ENCODE data around the gene CCDC160.
"Not testable (repeated sequence)": the region's sequence is repeated elsewhere in the genome, so short reads cannot be mapped to it uniquely, and the experiment has no call there.

The CCDC160 gene

GRCh38 chrX:134236626-134237614 is at the start of gene CCDC160:
CCDC160 (plus strand) TSS chrX:134237182; CDS start chrX:134244801, 7,619 bp downstream.
- no peak for DNase-seq

GRCh38 chrX:134191281-134191680 is 45.7 kb upstream of the CCDC160 start:
- no peak for DNase-seq

- no peak for DNase-seq
Observed at GRCh38 chrX:134194915-134195314, 42.1 kb upstream of the CCDC160 start.

- no peak for DNase-seq
Observed at GRCh38 chrX:134202561-134202960, 34.4 kb upstream of the CCDC160 start.

- no peak for DNase-seq
Observed at GRCh38 chrX:134206221-134206620, 30.8 kb upstream of the CCDC160 start.

- no peak for DNase-seq
Observed at GRCh38 chrX:134210465-134210864, 26.5 kb upstream of the CCDC160 start.

GRCh38 chrX:134235236-134235635 is 1.7 kb upstream of the CCDC160 start:
- no peak for DNase-seq

- not testable (repeated sequence) for DNase-seq
Observed at GRCh38 chrX:134238144-134238543, 1.2 kb downstream of the CCDC160 start.

GRCh38 chrX:134239016-134239415 is 2.0 kb downstream of the CCDC160 start:
- no peak for DNase-seq

- no peak for DNase-seq
Observed at GRCh38 chrX:134240209-134240608, 3.2 kb downstream of the CCDC160 start.

- no peak for DNase-seq
Observed at GRCh38 chrX:134241960-134242619, 5.1 kb downstream of the CCDC160 start.

- DNase-seq, result no peak
Observed at GRCh38 chrX:134244043-134244442, 7.1 kb downstream of the CCDC160 start.

- DNase-seq, result no peak
Observed at GRCh38 chrX:134246282-134246681, 9.3 kb downstream of the CCDC160 start.

- DNase-seq, result no peak
Observed at GRCh38 chrX:134247492-134247891, 10.5 kb downstream of the CCDC160 start.

GRCh38 chrX:134249241-134249640 is 12.3 kb downstream of the CCDC160 start:
- no peak for DNase-seq

GRCh38 chrX:134251241-134251640 is 14.3 kb downstream of the CCDC160 start:
- DNase-seq, result no peak

GRCh38 chrX:134254511-134254910 is 17.5 kb downstream of the CCDC160 start:
- DNase-seq, result no peak

GRCh38 chrX:134255555-134255954 is 18.6 kb downstream of the CCDC160 start:
- DNase-seq, result no peak

- DNase-seq, result no peak
Observed at GRCh38 chrX:134256684-134257083, 19.7 kb downstream of the CCDC160 start.

GRCh38 chrX:134258202-134258601 is 21.2 kb downstream of the CCDC160 start:
- no peak for DNase-seq

- not testable (repeated sequence) for DNase-seq
Observed at GRCh38 chrX:134285934-134286333, 49.0 kb downstream of the CCDC160 start.

GRCh38 chrX:134287346-134287745 is 50.4 kb downstream of the CCDC160 start:
- no peak for DNase-seq

GRCh38 chrX:134294548-134294947 is 57.6 kb downstream of the CCDC160 start:
- no peak for DNase-seq

Measured in NCI-H748 treated with DMSO at 0.1 percent for 48 hours (cell line).